A204.1 (cell line): ENCODE results near the gene PTMS.

Experiments
- FAIRE-seq: peaks from 2 replicates; lab custom pipeline; 2012; peaks lifted over from hg19 to GRCh38; lab: Jason Lieb, UNC

The PTMS gene

GRCh38 chr12:6788972-6789924 lies 23.1 kb downstream of the PTMS start, which contains the start of gene CD4:
Gene CD4 (plus strand): TSS chr12:6789528. CDS start chr12:6800139, 10,611 bp downstream.
- FAIRE-seq: no peak

GRCh38 chr12:6790496-6791150 lies 24.5 kb downstream of the PTMS start:
- no peak for FAIRE-seq

DNA sequence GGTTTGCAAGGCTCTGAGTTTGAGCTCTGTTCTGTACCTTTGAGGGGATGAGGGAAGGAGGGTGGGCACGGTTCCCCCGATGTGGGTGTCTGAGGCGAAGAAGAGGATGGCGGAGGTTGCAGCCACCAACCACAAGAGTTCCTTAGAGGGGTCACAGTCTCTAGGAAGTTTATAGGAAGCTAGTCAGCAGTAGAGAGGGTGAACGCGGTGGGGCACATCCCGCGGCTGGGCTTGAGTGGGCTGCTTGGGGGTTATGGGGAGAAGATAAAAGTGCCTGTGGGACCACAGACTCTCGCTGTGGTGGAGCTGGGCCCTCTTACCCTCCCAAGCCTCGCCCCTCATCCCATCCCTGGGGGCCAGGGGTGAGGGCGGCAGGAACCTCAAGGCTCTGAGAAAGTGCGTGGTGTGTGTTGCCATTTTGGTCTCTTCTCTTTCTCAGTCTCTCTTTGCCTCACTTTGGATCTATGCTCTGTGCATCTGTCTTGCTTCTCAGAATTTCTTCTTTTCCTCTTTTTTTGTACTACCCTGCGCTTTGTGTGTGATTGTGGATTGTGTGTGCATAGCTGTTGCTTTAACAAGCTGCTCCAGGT lies 25.9 kb downstream of the PTMS start:
- no peak for FAIRE-seq

- no peak for FAIRE-seq
These were observed 26.5 kb downstream of the PTMS start for GRCh38 chr12:6792522-6793201.

GRCh38 chr12:6795088-6795487 lies 28.9 kb downstream of the PTMS start:
- no peak for FAIRE-seq

DNA sequence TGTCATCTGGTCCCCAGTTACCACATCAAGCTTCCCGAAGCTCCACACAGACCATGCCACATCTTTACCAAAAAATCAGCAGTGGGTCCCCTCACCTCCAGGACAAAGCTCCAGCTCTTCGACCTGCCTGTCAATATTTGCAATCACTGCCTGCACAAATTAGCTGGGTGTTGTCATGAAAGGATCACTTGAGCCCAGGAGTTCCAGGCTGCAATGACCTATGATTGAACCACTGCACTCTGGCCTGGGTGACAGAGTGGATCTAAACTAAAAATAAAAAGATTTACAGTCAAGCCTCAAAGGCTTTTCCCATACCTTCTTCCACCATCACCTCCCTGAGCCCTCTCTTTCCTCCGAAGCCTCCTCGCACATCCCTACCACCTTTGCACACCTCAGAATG lies 30.4 kb downstream of the PTMS start:
- no peak for FAIRE-seq

DNA sequence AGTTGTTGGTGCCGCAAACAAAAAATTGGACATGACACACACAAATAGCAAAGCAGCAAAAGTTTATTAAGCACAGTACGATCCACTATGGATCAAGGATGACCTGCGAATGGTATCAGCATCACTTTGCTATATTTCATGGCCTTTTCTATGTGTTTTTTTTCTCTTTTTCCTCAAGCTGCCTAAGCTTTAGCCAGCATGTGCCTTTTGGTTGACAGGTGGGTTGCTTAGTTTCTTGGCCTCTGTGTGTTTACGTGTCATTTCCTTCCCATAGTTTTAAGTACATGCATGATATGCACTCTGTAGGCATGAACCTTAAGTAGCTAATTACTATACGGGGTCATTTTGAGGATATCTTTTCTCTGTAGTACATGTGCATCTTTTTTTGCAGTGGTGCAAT lies 33.0 kb downstream of the PTMS start:
- no peak for FAIRE-seq

DNA sequence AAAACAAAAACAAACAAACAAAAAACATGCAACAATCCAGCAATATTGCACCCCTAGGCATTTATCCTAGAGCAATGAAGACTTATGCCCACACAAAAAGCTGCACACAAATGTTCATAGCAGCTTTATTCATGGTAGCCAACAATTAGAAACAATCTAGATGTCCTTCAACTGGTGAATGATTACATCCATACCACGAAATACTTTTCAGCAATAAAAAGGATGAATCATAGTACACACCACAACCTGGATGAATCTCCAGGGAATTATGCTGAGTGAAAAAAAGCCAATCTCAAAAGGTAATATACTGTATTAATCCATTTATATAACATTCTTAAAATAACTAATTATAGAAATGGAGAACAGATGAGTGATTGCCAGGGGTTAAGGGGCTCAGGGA lies 41.0 kb downstream of the PTMS start:
- FAIRE-seq: no peak

DNA sequence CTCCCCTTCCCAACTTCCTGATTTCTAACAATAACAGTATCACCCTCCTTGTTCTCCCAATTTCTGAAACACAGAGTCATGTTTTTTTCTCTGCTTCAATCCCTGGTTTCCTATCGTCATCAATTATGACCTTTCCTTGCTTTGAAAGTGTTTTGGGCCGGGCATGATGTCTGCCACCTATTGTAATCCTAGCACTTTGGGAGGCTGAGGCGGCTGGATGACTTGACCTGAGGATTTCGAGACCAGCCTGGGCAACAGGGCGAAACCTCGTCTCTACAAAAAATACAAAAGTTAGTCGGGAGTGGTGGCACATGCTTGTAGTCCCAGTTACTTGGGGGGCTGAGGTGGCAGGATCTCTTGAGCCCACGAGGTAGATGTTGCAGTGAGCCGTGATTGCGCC lies 42.9 kb downstream of the PTMS start:
- no peak for FAIRE-seq

DNA sequence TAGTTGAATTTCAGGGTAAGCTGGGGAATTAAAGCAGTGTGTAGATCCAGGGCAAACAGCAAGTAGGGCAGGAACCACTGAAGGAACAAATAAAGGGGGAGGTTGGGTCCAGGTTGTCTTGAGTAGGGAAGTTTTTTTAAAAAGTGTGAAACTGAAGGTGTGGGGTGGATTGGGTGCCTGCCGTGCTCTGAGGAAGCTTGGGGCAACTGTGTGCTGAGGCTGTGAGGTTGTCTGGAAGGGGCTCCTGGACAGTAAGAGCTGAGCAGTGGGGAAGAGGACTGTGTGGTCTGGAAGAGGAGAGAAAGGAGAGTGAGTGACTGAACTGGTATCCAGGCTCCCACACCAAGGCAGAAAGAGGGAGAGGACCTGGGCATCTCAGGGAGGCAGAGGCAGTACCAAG lies 44.6 kb downstream of the PTMS start:
- FAIRE-seq: no peak

- FAIRE-seq: no peak
These were observed 47.2 kb downstream of the PTMS start for GRCh38 chr12:6813363-6813762.

- no peak for FAIRE-seq
These were observed 50.4 kb downstream of the PTMS start for GRCh38 chr12:6816598-6816997.

DNA sequence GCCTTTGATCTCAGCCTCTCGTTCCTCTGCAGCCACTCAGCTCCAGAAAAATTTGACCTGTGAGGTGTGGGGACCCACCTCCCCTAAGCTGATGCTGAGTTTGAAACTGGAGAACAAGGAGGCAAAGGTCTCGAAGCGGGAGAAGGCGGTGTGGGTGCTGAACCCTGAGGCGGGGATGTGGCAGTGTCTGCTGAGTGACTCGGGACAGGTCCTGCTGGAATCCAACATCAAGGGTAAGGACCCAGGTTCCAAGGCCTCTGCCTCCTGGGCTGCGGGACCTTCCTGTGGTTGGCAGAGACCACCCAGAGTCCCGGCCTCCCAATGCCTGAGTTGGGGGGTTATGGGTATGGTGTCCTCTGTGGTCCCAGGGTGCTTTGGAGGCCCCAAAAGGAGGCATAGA lies 50.9 kb downstream of the PTMS start:
- no peak for FAIRE-seq

DNA sequence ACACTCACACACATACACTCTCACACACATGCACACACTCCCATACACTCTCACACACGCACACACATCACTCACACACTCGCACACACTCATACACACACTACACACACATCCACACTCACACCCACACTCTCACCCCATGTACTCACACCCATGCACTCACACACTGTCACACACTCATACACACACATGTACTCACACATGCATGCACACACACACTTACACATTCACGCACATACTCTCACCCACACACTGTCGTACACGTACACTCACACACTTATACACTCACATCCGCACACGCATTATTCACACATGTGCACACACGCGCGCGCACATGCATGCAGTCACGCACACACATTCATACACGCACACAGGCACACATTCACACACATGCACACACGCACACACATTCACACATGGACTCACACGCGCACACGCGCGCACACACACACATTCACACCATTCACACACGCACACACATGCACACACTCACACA lies 51.5 kb downstream of the PTMS start:
- no peak for FAIRE-seq

DNA sequence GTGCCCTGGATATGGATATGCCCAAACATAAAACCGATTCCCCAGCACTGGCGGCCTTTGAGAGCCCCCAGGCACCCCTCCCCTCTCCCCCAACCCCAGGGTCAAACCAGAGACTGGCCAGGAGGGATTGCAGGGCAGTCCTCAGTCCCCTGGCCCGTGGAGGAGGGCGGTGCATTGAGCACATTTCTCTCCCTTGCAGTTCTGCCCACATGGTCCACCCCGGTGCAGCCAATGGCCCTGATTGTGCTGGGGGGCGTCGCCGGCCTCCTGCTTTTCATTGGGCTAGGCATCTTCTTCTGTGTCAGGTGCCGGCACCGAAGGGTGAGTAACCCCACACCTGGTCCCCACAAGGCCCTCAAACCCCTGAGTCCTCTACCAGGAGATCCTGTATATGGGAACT lies 52.1 kb downstream of the PTMS start:
- FAIRE-seq: no peak

DNA sequence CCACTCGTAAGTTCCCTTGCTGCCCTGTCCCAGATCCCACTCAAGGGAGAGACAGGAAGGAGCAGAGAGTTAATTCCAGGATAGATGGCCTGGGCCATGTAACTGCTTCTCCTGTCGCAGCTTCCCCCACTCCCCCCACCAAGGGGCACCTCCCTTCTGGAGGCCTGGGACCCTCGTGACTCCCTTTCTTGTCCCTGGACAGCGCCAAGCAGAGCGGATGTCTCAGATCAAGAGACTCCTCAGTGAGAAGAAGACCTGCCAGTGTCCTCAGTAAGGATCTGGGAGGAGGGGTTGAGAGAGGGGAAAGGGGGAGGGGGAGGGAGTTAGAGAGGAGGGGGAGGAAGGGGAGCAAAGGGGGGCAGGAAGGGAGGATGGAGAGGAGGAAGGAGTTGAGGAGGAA lies 52.5 kb downstream of the PTMS start:
- FAIRE-seq: no peak

DNA sequence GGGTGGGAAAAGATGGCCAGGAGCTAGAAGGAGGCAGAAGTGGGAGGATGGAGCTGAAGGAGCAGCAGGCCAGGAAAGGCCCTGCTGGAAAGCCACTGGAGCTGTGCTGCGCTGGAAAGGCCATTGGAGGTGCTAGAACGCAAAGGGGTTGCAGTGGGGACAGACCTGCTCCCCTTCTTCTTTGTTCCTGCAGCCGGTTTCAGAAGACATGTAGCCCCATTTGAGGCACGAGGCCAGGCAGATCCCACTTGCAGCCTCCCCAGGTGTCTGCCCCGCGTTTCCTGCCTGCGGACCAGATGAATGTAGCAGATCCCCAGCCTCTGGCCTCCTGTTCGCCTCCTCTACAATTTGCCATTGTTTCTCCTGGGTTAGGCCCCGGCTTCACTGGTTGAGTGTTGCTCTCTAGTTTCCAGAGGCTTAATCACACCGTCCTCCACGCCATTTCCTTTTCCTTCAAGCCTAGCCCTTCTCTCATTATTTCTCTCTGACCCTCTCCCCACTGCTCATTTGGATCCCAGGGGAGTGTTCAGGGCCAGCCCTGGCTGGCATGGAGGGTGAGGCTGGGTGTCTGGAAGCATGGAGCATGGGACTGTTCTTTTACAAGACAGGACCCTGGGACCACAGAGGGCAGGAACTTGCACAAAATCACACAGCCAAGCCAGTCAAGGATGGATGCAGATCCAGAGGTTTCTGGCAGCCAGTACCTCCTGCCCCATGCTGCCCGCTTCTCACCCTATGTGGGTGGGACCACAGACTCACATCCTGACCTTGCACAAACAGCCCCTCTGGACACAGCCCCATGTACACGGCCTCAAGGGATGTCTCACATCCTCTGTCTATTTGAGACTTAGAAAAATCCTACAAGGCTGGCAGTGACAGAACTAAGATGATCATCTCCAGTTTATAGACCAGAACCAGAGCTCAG lies 53.2 kb downstream of the PTMS start:
- no peak for FAIRE-seq

- no peak for FAIRE-seq
These were observed 54.0 kb downstream of the PTMS start for GRCh38 chr12:6820166-6820565.
